Keratinocyte (primary cell): Measurements from ENCODE around the gene ENTR1. TPM values are rescaled to one million over a fixed set of nuclear protein-coding genes. Genes with fewer than 3 reads are reported as not detected.

Experiments
- DNase-seq: peaks from one replicate; pipeline ENCODE4 v3.0.0-alpha.2; 2011; ENCODE audit warnings: low read depth, missing footprints, low spot score
- FAIRE-seq: peaks from 2 replicates; lab custom pipeline; 2011; peaks lifted over from hg19 to GRCh38; lab: Jason Lieb, UNC
- H2AFZ ChIP-seq: 2 replicates; pipeline ENCODE4 v1.6.0; 2012; ENCODE audit warnings: low read length, control low read depth, inconsistent platforms; ENCODE audit not compliant: control insufficient read depth
- H3K27ac ChIP-seq: 2 replicates; pipeline ENCODE4 v1.5.1; 2011; ENCODE audit warnings: low read length; ENCODE audit not compliant: control insufficient read depth, insufficient read depth
- H3K27me3 ChIP-seq: 3 replicates; pipeline ENCODE4 v1.6.0; 2011; ENCODE audit warnings: low read length; ENCODE audit not compliant: control insufficient read depth, insufficient read depth; ENCODE audit errors: extremely low read depth
- H3K36me3 ChIP-seq, 2 experiments: 2 replicates in 1 of 2; 3 replicates in 1 of 2; pipeline ENCODE4 v1.5.1; 2011; ENCODE audit warnings: low read length in 2 of 2, mild to moderate bottlenecking in 1 of 2; ENCODE audit not compliant: control insufficient read depth in 2 of 2, insufficient read depth in 2 of 2; ENCODE audit errors: extremely low read depth in 1 of 2
- H3K4me1 ChIP-seq: 3 replicates; pipeline ENCODE4 v1.5.1; 2011; ENCODE audit warnings: low read length; ENCODE audit not compliant: control insufficient read depth, insufficient read depth; ENCODE audit errors: extremely low read depth
- H3K4me2 ChIP-seq: 3 replicates; pipeline ENCODE4 v1.6.0; 2011; ENCODE audit warnings: low read depth, low read length; ENCODE audit not compliant: control insufficient read depth, insufficient read depth; ENCODE audit errors: extremely low read depth
- H3K4me3 ChIP-seq, 3 experiments: fragments of 200-600 bp in 1 of 3; sonication (generic) in 1 of 3; 2 replicates in 2 of 3; 3 replicates in 1 of 3; pipeline ENCODE4 v1.5.1; 2011 to 2016; ENCODE audit warnings: low read length in 3 of 3, mild to moderate bottlenecking in 3 of 3, control low read depth in 2 of 3, inconsistent platforms in 1 of 3, low read depth in 1 of 3, mixed read lengths in 1 of 3, mixed run types in 1 of 3, moderate library complexity in 1 of 3; ENCODE audit not compliant: control insufficient read depth in 2 of 3, insufficient read depth in 2 of 3; ENCODE audit errors: extremely low read depth in 1 of 3
- H3K79me2 ChIP-seq: 2 replicates; pipeline ENCODE4 v1.6.0; 2012; ENCODE audit warnings: low read length; ENCODE audit not compliant: control insufficient read depth, insufficient read depth
- H3K9ac ChIP-seq: 3 replicates; pipeline ENCODE4 v1.6.0; 2011; ENCODE audit warnings: low read length; ENCODE audit not compliant: control insufficient read depth, insufficient read depth; ENCODE audit errors: extremely low read depth
- H3K9me1 ChIP-seq: 3 replicates; pipeline ENCODE4 v1.6.0; 2011; ENCODE audit warnings: low read length; ENCODE audit not compliant: control insufficient read depth, insufficient read depth; ENCODE audit errors: extremely low read depth
- H3K9me3 ChIP-seq: 2 replicates; pipeline ENCODE4 v1.5.1; 2012; ENCODE audit warnings: low read depth, low read length; ENCODE audit not compliant: control insufficient read depth
- H4K20me1 ChIP-seq: 3 replicates; pipeline ENCODE4 v1.6.0; 2011; ENCODE audit warnings: low read length; ENCODE audit not compliant: control insufficient read depth, insufficient read depth; ENCODE audit errors: extremely low read depth
- EZH2 ChIP-seq: IDR thresholded peaks from one replicate; pipeline ENCODE4 v1.6.1; 2012; ENCODE audit warnings: inconsistent platforms, mild to moderate bottlenecking, low read length, moderate library complexity
- dilution Hi-C: fragments of 300-500 bp; cut with MboI; formaldehyde crosslinking; loops from one replicate; pipeline ENCODE4 v1.7.0; 2020; ENCODE audit warnings: low sequenced_read_pairs; ENCODE audit not compliant: extremely low pct_ligation_motif_present
- polyA plus RNA-seq, 5 experiments: library from polyadenylated mRNA; depleted of rRNA in 3 of 5; stranded (reverse) in 3 of 5; stranded (forward) in 1 of 5; unstranded in 1 of 5; fragments of >200 nt; gene quantifications; 1 replicate in 1 of 5; 2 replicates in 3 of 5; 3 replicates in 1 of 5; pipeline versions ENCODE4 v1.2.1 to v1.2.3, GENCODE V29; 2011 to 2012; ENCODE audit warnings: missing spikeins in 2 of 5, low read depth in 1 of 5, low replicate concordance in 1 of 5
- TF ChIP-seq, protein P1 (sequence below), 3 experiments: IDR thresholded peaks in 1 of 3; conservative IDR thresholded peaks in 1 of 3; optimal IDR thresholded peaks in 1 of 3; 2 replicates in 2 of 3; 3 replicates in 1 of 3; pipeline versions ENCODE3 to v1.5.1; 2011; ENCODE audit warnings: low read length in 3 of 3, mild to moderate bottlenecking in 3 of 3, moderate library complexity in 2 of 3, control low read depth in 1 of 3, inconsistent platforms in 1 of 3; ENCODE audit not compliant: insufficient read depth in 2 of 3; ENCODE audit errors: extremely low read depth in 1 of 3

ENTR1 gene
- polyA plus RNA-seq, 1 donor (not counting 4 experiments of a cell fraction or from before 2014, with no cell fraction given), result 46.5 TPM

GRCh38 chr9:136434580-136435169 is 24.3 kb upstream of the ENTR1 start:
- Histone ChIP-seq H3K9ac (no peak overlapping the region), H2AFZ (no peak overlapping the region), H3K27ac (no peak overlapping the region), H3K9me1 (peaks cover 2% of the 10 kb centered on the region), H4K20me1 (peaks cover 8% of the 10 kb centered on the region), H3K79me2 (peaks cover 59% of the 10 kb centered on the region), H3K4me3 (no peak overlapping the region), H3K4me2 (no peak overlapping the region), H3K4me1 (peaks cover 12% of the 10 kb centered on the region), H3K9me3 (no peaks in the 10 kb centered on the region), H3K36me3 (peaks cover 4 to 20% of the 10 kb centered on the region in 2 experiments), H3K27me3 (no peaks in the 10 kb centered on the region)
- TF ChIP-seq EZH2, result no peak
- TF ChIP-seq, protein P1, sequence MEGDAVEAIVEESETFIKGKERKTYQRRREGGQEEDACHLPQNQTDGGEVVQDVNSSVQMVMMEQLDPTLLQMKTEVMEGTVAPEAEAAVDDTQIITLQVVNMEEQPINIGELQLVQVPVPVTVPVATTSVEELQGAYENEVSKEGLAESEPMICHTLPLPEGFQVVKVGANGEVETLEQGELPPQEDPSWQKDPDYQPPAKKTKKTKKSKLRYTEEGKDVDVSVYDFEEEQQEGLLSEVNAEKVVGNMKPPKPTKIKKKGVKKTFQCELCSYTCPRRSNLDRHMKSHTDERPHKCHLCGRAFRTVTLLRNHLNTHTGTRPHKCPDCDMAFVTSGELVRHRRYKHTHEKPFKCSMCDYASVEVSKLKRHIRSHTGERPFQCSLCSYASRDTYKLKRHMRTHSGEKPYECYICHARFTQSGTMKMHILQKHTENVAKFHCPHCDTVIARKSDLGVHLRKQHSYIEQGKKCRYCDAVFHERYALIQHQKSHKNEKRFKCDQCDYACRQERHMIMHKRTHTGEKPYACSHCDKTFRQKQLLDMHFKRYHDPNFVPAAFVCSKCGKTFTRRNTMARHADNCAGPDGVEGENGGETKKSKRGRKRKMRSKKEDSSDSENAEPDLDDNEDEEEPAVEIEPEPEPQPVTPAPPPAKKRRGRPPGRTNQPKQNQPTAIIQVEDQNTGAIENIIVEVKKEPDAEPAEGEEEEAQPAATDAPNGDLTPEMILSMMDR (optimal IDR thresholded peaks at IDR 0.05 in 1 of 3, IDR thresholded peaks at IDR 0.05 in 1 of 3, conservative IDR thresholded peaks at IDR 0.05 in 1 of 3; ENCODE audit: extremely low read depth in 1 of 3, insufficient read depth in 2 of 3, low read length in 3 of 3), result no peak
- DNase-seq (no peak), FAIRE-seq (no peak)
- dilution Hi-C loops, result no loop called here

- H3K36me3 ChIP-seq, result peaks cover 4 to 25% of the 10 kb centered on the region in 2 experiments
- H3K9me1 ChIP-seq, result peaks cover 2% of the 10 kb centered on the region
- H3K79me2 ChIP-seq, result peaks cover 55% of the 10 kb centered on the region
- H4K20me1 ChIP-seq, result peaks cover 8% of the 10 kb centered on the region
- FAIRE-seq, result no peak
- no peaks in the 10 kb centered on the region for H3K9me3 ChIP-seq
- DNase-seq, result no peak
- no peaks in the 10 kb centered on the region for H3K27me3 ChIP-seq
- H3K4me2 ChIP-seq, result no peak overlapping the region
- H3K27ac ChIP-seq, result no peak overlapping the region
- peaks cover 12% of the 10 kb centered on the region for H3K4me1 ChIP-seq
- H2AFZ ChIP-seq, result no peak overlapping the region
- no peak overlapping the region for H3K4me3 ChIP-seq
- no peak overlapping the region for H3K9ac ChIP-seq
- dilution Hi-C loops, result no loop called here
- TF ChIP-seq, protein P1 (optimal IDR thresholded peaks at IDR 0.05 in 1 of 3, IDR thresholded peaks at IDR 0.05 in 1 of 3, conservative IDR thresholded peaks at IDR 0.05 in 1 of 3; ENCODE audit: extremely low read depth in 1 of 3, insufficient read depth in 2 of 3, low read length in 3 of 3), result no peak
- no peak for TF ChIP-seq EZH2
Measured at GRCh38 chr9:136433849-136434579, 23.6 kb upstream of the ENTR1 start.
